SH-SY5Y (cell line): ENCODE measurements around the gene ZNF787.

Experiments
- GATA2 ChIP-seq: IDR thresholded peaks from 2 replicates; pipeline ENCODE4 v1.6.1; 2011; ENCODE audit warnings: mild to moderate bottlenecking, low read depth, low read length
- GATA3 ChIP-seq: IDR thresholded peaks from 2 replicates; pipeline ENCODE4 v1.6.1; 2011; ENCODE audit warnings: low read depth, mild to moderate bottlenecking, low read length, moderate library complexity

GRCh38 chr19:56162258-56162657, 41.2 kb upstream of the ZNF787 start:
- TF ChIP-seq GATA3 (no peak), GATA2 (no peak)
